Erythroblast (primary cell): ENCODE results near the gene EIF4G3.

ENCODE experiments used
- GATA1 ChIP-seq: IDR thresholded peaks from 2 replicates; pipeline ENCODE4 v1.6.1; 2011; ENCODE audit warnings: low read depth, mild to moderate bottlenecking, control low read depth, low read length, moderate library complexity
- POLR2A ChIP-seq: IDR thresholded peaks from 2 replicates; pipeline ENCODE4 v1.6.1; 2011; ENCODE audit warnings: mild to moderate bottlenecking, low read length

DNA sequence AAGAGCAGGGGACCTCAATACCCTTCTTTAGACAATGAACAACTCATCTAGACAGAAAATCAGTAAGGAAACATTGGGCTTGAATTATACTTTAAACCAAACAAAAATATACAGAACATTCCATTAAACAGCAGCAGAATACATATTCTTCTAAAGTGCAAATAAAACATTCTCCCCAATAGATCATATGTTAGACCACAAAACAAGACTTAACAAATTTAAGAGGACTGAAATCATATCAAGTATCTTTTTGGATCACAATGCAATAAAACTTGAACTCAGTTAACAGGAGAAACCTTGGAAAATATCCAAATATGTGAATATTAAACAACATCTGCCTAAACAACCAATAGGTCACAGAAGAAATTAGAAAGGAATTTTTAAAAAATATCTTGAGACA lies 341.9 kb downstream of the EIF4G3 start:
- TF ChIP-seq POLR2A = no peak
- TF ChIP-seq GATA1 = no peak
